ENCODE data around the gene SYCP2L. TPM values are rescaled to one million over a fixed set of nuclear protein-coding genes. Genes with fewer than 3 reads are reported as not detected.

SYCP2L gene
- total RNA-seq, 1 donor: 0.36 TPM

DNA sequence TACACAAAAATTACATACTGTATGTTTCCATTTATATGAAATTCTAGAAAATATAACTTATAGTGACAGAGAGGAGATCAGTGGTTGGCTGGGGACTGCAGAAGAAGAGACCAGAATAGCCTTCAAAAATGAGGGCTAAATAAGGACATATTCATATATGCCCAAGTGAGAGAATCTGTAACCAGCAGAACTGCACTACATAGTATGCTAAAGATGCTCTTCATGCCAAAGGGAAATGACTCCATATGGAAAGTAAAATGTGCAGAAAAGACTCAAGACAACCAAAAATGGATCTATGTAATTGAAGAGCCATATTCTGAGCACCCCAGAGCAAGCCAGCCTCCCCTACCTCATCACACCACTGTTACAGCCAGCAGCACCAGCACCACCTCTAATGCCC is 128.2 kb downstream of the SYCP2L start:
- Histone ChIP-seq H3K4me2 (ENCODE audit: insufficient read depth, low read length) (no peak overlapping the region), H3K27ac (ENCODE audit: low read depth, low read length) (no peak overlapping the region), H4K20me1 (ENCODE audit: insufficient read depth, low read length) (no peaks in the 10 kb centered on the region), H3K27me3 (ENCODE audit: insufficient read depth, low read length) (peaks cover 10% of the 10 kb centered on the region), H3K9me3 (ENCODE audit: low read depth, low read length) (no peaks in the 10 kb centered on the region), H3K4me3 (ENCODE audit: insufficient read depth, low read length) (no peak overlapping the region), H3K36me3 (ENCODE audit: insufficient read depth, low read length) (no peaks in the 10 kb centered on the region), H3K79me2 (ENCODE audit: insufficient read depth, low read length) (no peaks in the 10 kb centered on the region), H3K4me1 (ENCODE audit: insufficient read depth, low read length) (no peaks in the 10 kb centered on the region), H2AFZ (ENCODE audit: low read length) (no peak overlapping the region)
- DNase-seq (ENCODE audit: insufficient read length, low spot score, missing footprints): no peak
- TF ChIP-seq, protein P1, sequence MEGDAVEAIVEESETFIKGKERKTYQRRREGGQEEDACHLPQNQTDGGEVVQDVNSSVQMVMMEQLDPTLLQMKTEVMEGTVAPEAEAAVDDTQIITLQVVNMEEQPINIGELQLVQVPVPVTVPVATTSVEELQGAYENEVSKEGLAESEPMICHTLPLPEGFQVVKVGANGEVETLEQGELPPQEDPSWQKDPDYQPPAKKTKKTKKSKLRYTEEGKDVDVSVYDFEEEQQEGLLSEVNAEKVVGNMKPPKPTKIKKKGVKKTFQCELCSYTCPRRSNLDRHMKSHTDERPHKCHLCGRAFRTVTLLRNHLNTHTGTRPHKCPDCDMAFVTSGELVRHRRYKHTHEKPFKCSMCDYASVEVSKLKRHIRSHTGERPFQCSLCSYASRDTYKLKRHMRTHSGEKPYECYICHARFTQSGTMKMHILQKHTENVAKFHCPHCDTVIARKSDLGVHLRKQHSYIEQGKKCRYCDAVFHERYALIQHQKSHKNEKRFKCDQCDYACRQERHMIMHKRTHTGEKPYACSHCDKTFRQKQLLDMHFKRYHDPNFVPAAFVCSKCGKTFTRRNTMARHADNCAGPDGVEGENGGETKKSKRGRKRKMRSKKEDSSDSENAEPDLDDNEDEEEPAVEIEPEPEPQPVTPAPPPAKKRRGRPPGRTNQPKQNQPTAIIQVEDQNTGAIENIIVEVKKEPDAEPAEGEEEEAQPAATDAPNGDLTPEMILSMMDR (IDR thresholded peaks at IDR 0.05; ENCODE audit: extremely low read depth, low read depth, low read length): no peak

DNA sequence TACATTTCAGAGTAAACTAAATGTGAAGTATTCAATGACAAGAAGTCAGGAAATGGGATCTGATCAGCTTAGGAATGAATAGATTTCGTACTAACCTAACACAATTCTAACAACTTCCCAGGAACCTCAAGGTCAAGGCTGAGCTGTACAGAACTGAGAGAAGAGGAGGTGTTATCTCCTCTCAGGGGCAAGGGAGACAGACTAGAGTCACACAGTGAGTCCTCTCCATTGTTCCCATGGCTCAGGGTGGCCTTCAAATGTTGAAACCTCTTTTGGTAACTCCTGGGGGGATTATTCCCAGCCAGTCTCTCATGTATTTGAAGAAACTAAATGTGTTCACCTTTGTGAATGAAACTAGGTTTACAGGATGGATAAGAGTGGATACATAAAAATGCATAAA is 129.6 kb downstream of the SYCP2L start:
- H4K20me1 ChIP-seq (ENCODE audit: insufficient read depth, low read length): no peaks in the 10 kb centered on the region
- no peaks in the 10 kb centered on the region for H3K36me3 ChIP-seq (ENCODE audit: insufficient read depth, low read length)
- no peaks in the 10 kb centered on the region for H3K79me2 ChIP-seq (ENCODE audit: insufficient read depth, low read length)
- H3K9me3 ChIP-seq (ENCODE audit: low read depth, low read length): no peaks in the 10 kb centered on the region
- H3K4me3 ChIP-seq (ENCODE audit: insufficient read depth, low read length): no peak overlapping the region
- no peak overlapping the region for H2AFZ ChIP-seq (ENCODE audit: low read length)
- TF ChIP-seq, protein P1 (IDR thresholded peaks at IDR 0.05; ENCODE audit: extremely low read depth, low read depth, low read length): no peak
- H3K4me1 ChIP-seq (ENCODE audit: insufficient read depth, low read length): no peaks in the 10 kb centered on the region
- H3K27ac ChIP-seq (ENCODE audit: low read depth, low read length): no peak overlapping the region
- no peak overlapping the region for H3K4me2 ChIP-seq (ENCODE audit: insufficient read depth, low read length)
- no peak for DNase-seq (ENCODE audit: insufficient read length, low spot score, missing footprints)
- H3K27me3 ChIP-seq (ENCODE audit: insufficient read depth, low read length): peaks cover 19% of the 10 kb centered on the region

DNA sequence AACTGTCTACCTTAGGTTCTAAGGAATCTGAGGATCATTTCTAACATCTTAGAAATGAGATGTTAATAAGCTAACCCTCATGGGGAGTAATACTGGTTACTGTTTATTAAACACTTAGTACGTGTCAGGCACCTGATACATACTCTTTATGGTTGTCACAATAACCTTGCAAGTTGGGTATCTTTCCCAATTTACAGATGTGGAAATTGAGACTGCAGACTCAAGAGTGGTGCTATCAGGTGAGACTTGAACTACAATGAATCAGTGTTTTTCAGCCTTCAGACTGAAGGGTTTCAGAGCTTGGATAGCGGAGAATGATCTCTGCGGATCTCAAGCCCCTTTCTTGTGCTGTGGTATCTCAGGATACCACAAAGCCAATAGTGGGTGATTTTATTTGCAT is 130.2 kb downstream of the SYCP2L start:
- Histone ChIP-seq H3K79me2 (ENCODE audit: insufficient read depth, low read length) (no peaks in the 10 kb centered on the region), H3K27me3 (ENCODE audit: insufficient read depth, low read length) (peaks cover 20% of the 10 kb centered on the region), H3K27ac (ENCODE audit: low read depth, low read length) (no peak overlapping the region), H4K20me1 (ENCODE audit: insufficient read depth, low read length) (no peaks in the 10 kb centered on the region), H3K36me3 (ENCODE audit: insufficient read depth, low read length) (no peaks in the 10 kb centered on the region), H3K4me3 (ENCODE audit: insufficient read depth, low read length) (no peak overlapping the region), H3K9me3 (ENCODE audit: low read depth, low read length) (no peaks in the 10 kb centered on the region), H3K4me1 (ENCODE audit: insufficient read depth, low read length) (no peaks in the 10 kb centered on the region), H2AFZ (ENCODE audit: low read length) (no peak overlapping the region), H3K4me2 (ENCODE audit: insufficient read depth, low read length) (no peak overlapping the region)
- DNase-seq (ENCODE audit: insufficient read length, low spot score, missing footprints): no peak
- TF ChIP-seq, protein P1 (IDR thresholded peaks at IDR 0.05; ENCODE audit: extremely low read depth, low read depth, low read length): no peak

DNA sequence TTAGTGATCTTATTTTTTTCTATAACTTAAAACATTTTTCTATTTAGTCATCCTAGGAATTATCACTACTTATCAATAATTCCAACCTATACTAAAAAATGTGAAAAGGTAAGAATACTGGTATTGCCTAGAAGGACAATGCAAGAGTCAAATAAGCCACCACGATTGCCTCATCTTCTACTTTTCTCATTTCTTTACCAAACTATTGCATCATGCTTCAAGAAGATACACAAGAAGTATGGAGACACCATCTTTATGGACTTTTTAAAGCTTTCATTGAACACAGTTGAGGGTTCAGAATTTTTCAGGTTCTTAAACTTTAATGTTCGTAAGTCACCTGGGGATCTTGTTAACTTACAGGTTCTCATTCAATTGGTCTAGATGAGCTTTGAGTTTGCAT is 131.4 kb downstream of the SYCP2L start:
- TF ChIP-seq, protein P1 (IDR thresholded peaks at IDR 0.05; ENCODE audit: extremely low read depth, low read depth, low read length): no peak
- no peak overlapping the region for H3K4me3 ChIP-seq (ENCODE audit: insufficient read depth, low read length)
- H4K20me1 ChIP-seq (ENCODE audit: insufficient read depth, low read length): no peaks in the 10 kb centered on the region
- H3K4me2 ChIP-seq (ENCODE audit: insufficient read depth, low read length): no peak overlapping the region
- no peak for DNase-seq (ENCODE audit: insufficient read length, low spot score, missing footprints)
- peaks cover 21% of the 10 kb centered on the region for H3K27me3 ChIP-seq (ENCODE audit: insufficient read depth, low read length)
- no peaks in the 10 kb centered on the region for H3K79me2 ChIP-seq (ENCODE audit: insufficient read depth, low read length)
- H3K27ac ChIP-seq (ENCODE audit: low read depth, low read length): no peak overlapping the region
- H3K36me3 ChIP-seq (ENCODE audit: insufficient read depth, low read length): no peaks in the 10 kb centered on the region
- H2AFZ ChIP-seq (ENCODE audit: low read length): no peak overlapping the region
- no peaks in the 10 kb centered on the region for H3K9me3 ChIP-seq (ENCODE audit: low read depth, low read length)
- H3K4me1 ChIP-seq (ENCODE audit: insufficient read depth, low read length): no peaks in the 10 kb centered on the region
